ENCODE measurements around the gene SLC38A3. TPM values are rescaled to one million over a fixed set of nuclear protein-coding genes. Genes with fewer than 3 reads are reported as not detected.

Gene SLC38A3
- total RNA-seq, 1 donor from 2014 or later, result 0.56 TPM

DNA sequence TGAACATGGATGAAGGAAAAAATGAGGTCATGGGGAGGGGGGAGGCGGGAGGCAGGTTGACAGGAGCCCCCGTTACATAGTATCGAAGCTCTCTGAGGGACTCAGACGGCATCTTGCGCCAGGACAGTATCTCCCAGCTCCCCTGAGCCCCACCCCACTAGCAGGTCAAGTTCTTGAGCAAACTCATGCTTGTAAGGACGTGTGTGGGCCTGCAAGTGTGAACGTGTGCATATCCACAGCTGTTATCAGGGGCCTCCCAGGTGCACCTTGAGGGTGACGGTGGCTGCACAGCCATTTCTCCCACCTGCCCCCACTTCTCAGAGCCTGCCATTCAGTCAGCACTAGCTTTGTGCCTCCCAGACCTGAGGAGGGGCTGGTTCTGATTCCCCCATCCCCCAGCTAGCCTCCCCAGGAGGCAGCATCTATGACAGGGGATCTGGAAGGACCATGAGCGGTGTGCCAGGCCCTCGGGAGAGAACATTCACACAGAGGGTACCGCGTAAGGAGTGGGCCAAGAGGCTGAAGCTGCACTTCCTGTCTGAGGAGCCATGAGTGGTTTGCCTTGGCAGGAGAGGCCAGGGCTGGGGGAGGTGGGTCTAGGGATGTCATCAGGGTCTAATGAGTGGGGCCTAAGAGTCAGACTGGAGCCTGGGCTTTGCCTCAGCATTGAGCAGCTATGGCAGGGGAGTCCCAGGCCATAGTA is 47.1 kb upstream of the SLC38A3 start:
- no peaks in the 10 kb centered on the region for H3K9me3 Mint-ChIP-seq (ENCODE audit: unreplicated experiment)
- H3K4me1 Mint-ChIP-seq (ENCODE audit: unreplicated experiment), result peaks cover 43% of the 10 kb centered on the region
- peak overlapping the region; percentile 80 for H3K4me3 Mint-ChIP-seq (ENCODE audit: unreplicated experiment)

DNA sequence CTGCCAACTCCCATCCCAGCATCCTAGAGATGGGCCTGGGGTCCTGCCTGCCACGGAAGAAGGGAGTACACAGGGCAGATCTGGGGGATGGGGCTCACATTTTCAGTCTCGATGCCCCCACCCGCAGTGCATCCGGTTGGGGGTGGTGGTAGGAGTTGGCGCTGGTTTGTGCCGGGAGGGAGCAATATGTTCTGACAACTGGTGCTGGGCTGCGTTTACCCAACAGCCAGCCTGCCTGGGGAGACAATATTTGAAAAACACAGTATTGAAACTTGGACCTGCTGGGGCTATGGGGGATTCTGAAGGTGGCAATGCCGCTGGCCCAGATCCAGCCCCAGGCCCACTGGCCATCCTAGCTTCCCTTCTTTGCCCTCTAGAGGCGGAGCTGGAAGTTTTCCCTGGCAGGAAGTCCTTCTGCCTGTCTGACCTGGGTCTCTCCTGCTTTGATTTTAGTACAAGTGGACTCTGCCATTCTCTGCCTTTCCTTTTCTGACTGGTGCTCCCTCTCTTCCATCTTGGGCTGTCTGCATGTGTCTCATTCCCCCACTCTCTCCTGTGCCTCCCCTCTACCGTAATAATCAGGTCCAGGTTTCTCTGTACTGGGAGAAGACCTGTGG is 46.4 kb upstream of the SLC38A3 start:
- H3K4me3 Mint-ChIP-seq (ENCODE audit: unreplicated experiment), result peak overlapping the region; percentile 37
- no peak for DNase-seq (ENCODE audit: low spot score)
- H3K4me1 Mint-ChIP-seq (ENCODE audit: unreplicated experiment), result peaks cover 38% of the 10 kb centered on the region
- peaks cover 8% of the 10 kb centered on the region for H3K36me3 Mint-ChIP-seq (ENCODE audit: low read depth, unreplicated experiment)
- no peak overlapping the region for H3K27ac Mint-ChIP-seq (ENCODE audit: unreplicated experiment)
- H3K9me3 Mint-ChIP-seq (ENCODE audit: unreplicated experiment), result no peaks in the 10 kb centered on the region
- H3K27me3 Mint-ChIP-seq (ENCODE audit: unreplicated experiment), result peaks cover 11% of the 10 kb centered on the region
- TF ChIP-seq, protein P1, sequence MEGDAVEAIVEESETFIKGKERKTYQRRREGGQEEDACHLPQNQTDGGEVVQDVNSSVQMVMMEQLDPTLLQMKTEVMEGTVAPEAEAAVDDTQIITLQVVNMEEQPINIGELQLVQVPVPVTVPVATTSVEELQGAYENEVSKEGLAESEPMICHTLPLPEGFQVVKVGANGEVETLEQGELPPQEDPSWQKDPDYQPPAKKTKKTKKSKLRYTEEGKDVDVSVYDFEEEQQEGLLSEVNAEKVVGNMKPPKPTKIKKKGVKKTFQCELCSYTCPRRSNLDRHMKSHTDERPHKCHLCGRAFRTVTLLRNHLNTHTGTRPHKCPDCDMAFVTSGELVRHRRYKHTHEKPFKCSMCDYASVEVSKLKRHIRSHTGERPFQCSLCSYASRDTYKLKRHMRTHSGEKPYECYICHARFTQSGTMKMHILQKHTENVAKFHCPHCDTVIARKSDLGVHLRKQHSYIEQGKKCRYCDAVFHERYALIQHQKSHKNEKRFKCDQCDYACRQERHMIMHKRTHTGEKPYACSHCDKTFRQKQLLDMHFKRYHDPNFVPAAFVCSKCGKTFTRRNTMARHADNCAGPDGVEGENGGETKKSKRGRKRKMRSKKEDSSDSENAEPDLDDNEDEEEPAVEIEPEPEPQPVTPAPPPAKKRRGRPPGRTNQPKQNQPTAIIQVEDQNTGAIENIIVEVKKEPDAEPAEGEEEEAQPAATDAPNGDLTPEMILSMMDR (IDR thresholded peaks at IDR 0.05; ENCODE audit: unreplicated experiment), result no peak

More for the DNA sequence above, 47.1 kb upstream of the SLC38A3 start:
- Mint-ChIP-seq H3K27me3 (ENCODE audit: unreplicated experiment) (peaks cover 16% of the 10 kb centered on the region), H3K27ac (ENCODE audit: unreplicated experiment) (no peak overlapping the region), H3K36me3 (ENCODE audit: low read depth, unreplicated experiment) (peaks cover 8% of the 10 kb centered on the region)
- TF ChIP-seq, protein P1 (IDR thresholded peaks at IDR 0.05; ENCODE audit: unreplicated experiment), result no peak
- no peak for DNase-seq (ENCODE audit: low spot score)

DNA sequence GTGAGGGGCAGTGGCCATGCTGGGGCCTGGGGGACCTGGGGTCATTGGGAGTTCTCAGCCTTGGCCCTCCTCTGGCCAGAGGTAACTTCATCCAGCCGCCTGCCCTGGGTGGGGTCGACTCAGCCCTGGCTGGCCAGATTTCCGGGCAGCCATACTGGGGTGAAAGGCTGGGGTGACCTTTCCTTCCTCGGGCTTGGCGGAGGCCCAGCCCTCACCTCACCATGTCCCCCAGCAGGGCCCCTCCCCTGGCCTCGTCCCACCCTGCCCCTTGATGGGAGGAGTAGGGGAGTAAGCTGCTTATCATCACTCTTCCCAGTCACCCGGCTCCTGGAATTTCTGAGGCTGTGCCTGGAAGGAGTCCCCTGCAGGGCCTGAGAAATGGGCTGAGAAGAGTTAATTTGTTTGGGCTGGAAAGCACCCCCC is 44.5 kb upstream of the SLC38A3 start:
- Mint-ChIP-seq H3K4me1 (ENCODE audit: unreplicated experiment) (peaks cover 44% of the 10 kb centered on the region), H3K4me3 (ENCODE audit: unreplicated experiment) (no peak overlapping the region), H3K36me3 (ENCODE audit: low read depth, unreplicated experiment) (peaks cover 12% of the 10 kb centered on the region), H3K27me3 (ENCODE audit: unreplicated experiment) (peaks cover 6% of the 10 kb centered on the region), H3K9me3 (ENCODE audit: unreplicated experiment) (no peaks in the 10 kb centered on the region), H3K27ac (ENCODE audit: unreplicated experiment) (no peak overlapping the region)
- no peak for DNase-seq (ENCODE audit: low spot score)
- TF ChIP-seq, protein P1 (IDR thresholded peaks at IDR 0.05; ENCODE audit: unreplicated experiment), result no peak

DNA sequence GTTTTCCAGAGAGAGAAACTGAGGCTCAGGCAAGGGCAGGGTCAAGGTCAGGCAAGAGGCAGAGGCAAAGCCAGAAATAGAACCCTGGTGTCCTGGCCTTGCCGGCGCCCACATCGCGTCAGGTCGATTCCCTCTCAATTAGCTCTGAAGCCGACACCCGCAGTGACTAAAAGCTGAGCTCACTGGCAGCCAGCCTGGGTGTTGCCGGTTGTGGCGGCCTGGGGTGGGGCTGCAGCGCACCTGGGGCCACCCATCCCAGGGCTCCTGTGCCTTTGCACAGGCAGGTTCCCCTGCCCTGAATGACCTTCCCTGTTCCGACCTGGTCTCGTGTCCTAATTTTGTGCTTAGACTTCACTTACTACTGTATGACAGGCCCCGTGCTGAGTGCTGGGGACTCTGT is 43.8 kb upstream of the SLC38A3 start:
- Mint-ChIP-seq H3K9me3 (ENCODE audit: unreplicated experiment) (no peaks in the 10 kb centered on the region), H3K27ac (ENCODE audit: unreplicated experiment) (no peak overlapping the region), H3K36me3 (ENCODE audit: low read depth, unreplicated experiment) (peaks cover 12% of the 10 kb centered on the region), H3K27me3 (ENCODE audit: unreplicated experiment) (peaks cover 2% of the 10 kb centered on the region), H3K4me3 (ENCODE audit: unreplicated experiment) (no peak overlapping the region), H3K4me1 (ENCODE audit: unreplicated experiment) (peaks cover 44% of the 10 kb centered on the region)
- TF ChIP-seq, protein P1 (IDR thresholded peaks at IDR 0.05; ENCODE audit: unreplicated experiment), result no peak
- DNase-seq (ENCODE audit: low spot score), result no peak

Measured in endothelial cell (in vitro differentiated cells).